IMR-90 (cell line): Measurements from ENCODE around the gene PRLR.

Experiments used
- BHLHE40 ChIP-seq: fragments of 150-350 bp; IDR thresholded peaks from 2 replicates; pipeline ENCODE4 v1.6.1; 2016; ENCODE audit warnings: mild to moderate bottlenecking, low read depth, low read length
- CEBPB ChIP-seq: IDR thresholded peaks from 2 replicates; pipeline ENCODE4 v1.6.1; 2012; ENCODE audit warnings: low read depth, low read length, improper control_type of control experiment
- CHD1 ChIP-seq: IDR thresholded peaks from 2 replicates; pipeline ENCODE4 v1.6.1; 2012; ENCODE audit warnings: low read depth, low read length, improper control_type of control experiment
- CTCF ChIP-seq: conservative IDR thresholded peaks from 2 replicates; pipeline ENCODE4 v1.5.1; 2012; ENCODE audit warnings: mild to moderate bottlenecking, low read depth, low read length, improper control_type of control experiment
- FOS ChIP-seq: fragments of 150-350 bp; IDR thresholded peaks from 2 replicates; pipeline ENCODE4 v1.6.1; 2016; ENCODE audit warnings: low read depth, low read length
- MAZ ChIP-seq: IDR thresholded peaks from 2 replicates; pipeline ENCODE4 v1.6.1; 2012; ENCODE audit warnings: low read depth, mild to moderate bottlenecking, low read length, improper control_type of control experiment, moderate library complexity, borderline replicate concordance
- NFE2L2 ChIP-seq: fragments of 150-350 bp; IDR thresholded peaks from 2 replicates; pipeline ENCODE4 v1.6.1; 2016; ENCODE audit warnings: low read depth, mild to moderate bottlenecking, low read length
- POLR2A ChIP-seq: IDR thresholded peaks from 2 replicates; pipeline ENCODE4 v1.6.1; 2012; ENCODE audit warnings: mild to moderate bottlenecking, low read depth, low read length
- RAD21 ChIP-seq: IDR thresholded peaks from 2 replicates; pipeline ENCODE4 v1.6.1; 2012; ENCODE audit warnings: low read length, improper control_type of control experiment
- RCOR1 ChIP-seq: IDR thresholded peaks from 2 replicates; pipeline ENCODE4 v1.6.1; 2012; ENCODE audit warnings: mild to moderate bottlenecking, low read length, improper control_type of control experiment; ENCODE audit not compliant: insufficient replicate concordance
- USF2 ChIP-seq: fragments of 150-350 bp; IDR thresholded peaks from 2 replicates; pipeline ENCODE4 v1.6.1; 2017; ENCODE audit warnings: mild to moderate bottlenecking, antibody characterized with exemption, low read length, low read depth

DNA sequence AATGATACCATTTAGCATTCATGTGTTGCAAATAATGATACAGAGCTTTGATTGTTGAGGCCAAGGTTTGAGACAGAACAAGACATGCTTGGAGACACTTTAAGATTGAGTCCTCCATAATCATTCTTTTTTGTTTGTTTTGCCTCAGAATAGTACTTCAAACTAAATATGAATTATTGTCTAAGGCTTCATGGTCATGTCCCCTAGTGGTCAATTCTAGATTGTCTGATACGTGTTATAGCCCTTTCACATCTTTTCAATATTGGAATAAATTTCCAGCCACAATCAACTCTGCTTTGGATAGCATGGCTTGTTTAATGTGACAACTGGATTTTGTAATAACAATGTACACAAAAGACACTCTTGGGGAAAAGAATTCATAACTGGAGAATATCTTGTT is 64.2 kb downstream of the PRLR start:
- TF ChIP-seq RCOR1 (no peak), CTCF (0 out of 2 replicates have a peak, but pooled peaks have one; percentile 18), POLR2A (no peak), USF2 (no peak), RAD21 (no peak), CEBPB (no peak), NFE2L2 (no peak), CHD1 (no peak), BHLHE40 (no peak), FOS (no peak), MAZ (no peak)
